GM12892 (cell line): ENCODE data around the gene CHCHD3.

Experiments
- POLR2A ChIP-seq: IDR thresholded peaks from 2 replicates; pipeline ENCODE4 v1.6.1; 2011; ENCODE audit warnings: low read depth, low read length, control low read depth
- TAF1 ChIP-seq: IDR thresholded peaks from 2 replicates; pipeline ENCODE4 v1.6.1; 2011; ENCODE audit warnings: low read depth, mild to moderate bottlenecking, control low read depth, low read length, borderline replicate concordance

DNA sequence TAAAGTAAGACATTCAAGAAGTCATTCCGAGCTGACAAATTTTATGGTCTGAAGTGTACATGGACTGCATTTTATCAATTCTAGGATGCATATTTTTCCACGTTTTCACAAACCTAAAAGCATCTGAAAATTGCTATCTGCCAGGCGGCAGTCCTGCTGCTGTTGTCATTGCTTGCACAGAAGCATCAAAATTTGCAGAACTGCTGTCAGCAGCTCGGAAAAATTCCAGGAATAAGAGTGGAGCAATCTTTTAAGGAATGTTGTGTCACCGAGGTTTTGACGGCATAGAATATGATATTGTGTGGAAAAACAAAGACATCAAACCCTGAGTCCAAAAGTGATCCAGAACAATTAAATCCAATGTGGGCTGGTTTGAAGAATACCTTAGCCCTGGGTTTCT lies 61.4 kb downstream of the CHCHD3 start:
- TF ChIP-seq POLR2A (no peak), TAF1 (no peak)
